Liver (tissue), 9 donors: ENCODE results near the gene RBFOX1. TPM values are rescaled to one million over a fixed set of nuclear protein-coding genes. Genes with fewer than 3 reads are reported as not detected.

Source experiments
- DNase-seq: peaks from one replicate; pipeline ENCODE4 v3.0.0-alpha.2; 2017; ENCODE audit warnings: low spot score
- H3K27ac ChIP-seq, 2 donors: one replicate each; pipeline ENCODE4 v1.7.0; 2013; ENCODE audit warnings: inconsistent platforms in 2 of 2, low read length in 2 of 2, control low read depth in 1 of 2, low read depth in 1 of 2, mild to moderate bottlenecking in 1 of 2
- H3K27me3 ChIP-seq, 4 donors: one replicate each; pipeline versions ENCODE4 v1.6.1 to v1.7.0; 2013; ENCODE audit warnings: low read length in 3 of 4, inconsistent platforms in 1 of 4, mild to moderate bottlenecking in 1 of 4, moderate library complexity in 1 of 4; ENCODE audit not compliant: control insufficient read depth in 4 of 4, insufficient read depth in 4 of 4
- H3K36me3 ChIP-seq, 4 donors: one replicate each; pipeline versions ENCODE4 v1.6.1 to v1.7.0; 2013; ENCODE audit warnings: low read length in 3 of 4, mild to moderate bottlenecking in 3 of 4, low read depth in 1 of 4, moderate library complexity in 1 of 4; ENCODE audit not compliant: control insufficient read depth in 4 of 4, insufficient read depth in 3 of 4
- H3K4me1 ChIP-seq, 4 donors: one replicate each; pipeline versions ENCODE4 v1.6.1 to v1.7.0; 2013; ENCODE audit warnings: low read length in 3 of 4, mild to moderate bottlenecking in 3 of 4, moderate library complexity in 1 of 4; ENCODE audit not compliant: control insufficient read depth in 4 of 4, insufficient read depth in 4 of 4
- H3K4me3 ChIP-seq, 3 donors: one replicate each; pipeline versions ENCODE4 v1.6.1 to v1.7.0; 2013; ENCODE audit warnings: low read length in 3 of 3, control low read depth in 1 of 3, low read depth in 1 of 3, mild to moderate bottlenecking in 1 of 3
- H3K9ac ChIP-seq, 2 donors: one replicate each; pipeline ENCODE4 v1.7.0; 2013; ENCODE audit warnings: low read length in 2 of 2, mild to moderate bottlenecking in 2 of 2, moderate library complexity in 2 of 2, control low read depth in 1 of 2, low read depth in 1 of 2
- H3K9me3 ChIP-seq, 4 donors: one replicate each; pipeline versions ENCODE4 v1.6.1 to v1.7.0; 2013; ENCODE audit warnings: low read length in 3 of 4; ENCODE audit not compliant: control insufficient read depth in 4 of 4
- CTCF ChIP-seq: fragments of 150-350 bp; IDR thresholded peaks from 2 replicates; pipeline ENCODE4 v1.5.1; 2017; ENCODE audit warnings: improper control_type of control experiment, low read depth, low read length; ENCODE audit not compliant: missing input control
- EGR1 ChIP-seq, 2 donors: IDR thresholded peaks; 2 replicates each; pipeline ENCODE4 v1.6.1; 2016 to 2018; ENCODE audit warnings: antibody characterized with exemption in 2 of 2, low read depth in 2 of 2
- FOXA1 ChIP-seq: IDR thresholded peaks from 2 replicates; pipeline ENCODE4 v1.6.1; 2016; ENCODE audit warnings: antibody characterized with exemption
- FOXA2 ChIP-seq: IDR thresholded peaks from 2 replicates; pipeline ENCODE4 v1.6.1; 2016; ENCODE audit warnings: antibody characterized with exemption
- GABPA ChIP-seq, 2 donors: IDR thresholded peaks in 1 of 2; conservative IDR thresholded peaks in 1 of 2; 2 replicates each; pipeline ENCODE4 v1.6.1; 2016; ENCODE audit warnings: antibody characterized with exemption in 2 of 2, mild to moderate bottlenecking in 1 of 2, moderate library complexity in 1 of 2
- HNF4A ChIP-seq, 2 donors: conservative IDR thresholded peaks; 2 replicates each; pipeline ENCODE4 v1.6.1; 2016; ENCODE audit warnings: antibody characterized with exemption in 2 of 2, mild to moderate bottlenecking in 2 of 2
- JUND ChIP-seq, 2 donors: IDR thresholded peaks; 2 replicates each; pipeline ENCODE4 v1.6.1; 2016; ENCODE audit warnings: antibody characterized with exemption in 2 of 2
- MAX ChIP-seq: IDR thresholded peaks from 2 replicates; pipeline ENCODE4 v1.6.1; 2016; ENCODE audit warnings: antibody characterized with exemption
- NR2F2 ChIP-seq: IDR thresholded peaks from 2 replicates; pipeline ENCODE4 v1.6.1; 2016; ENCODE audit warnings: antibody characterized with exemption
- RAD21 ChIP-seq, 2 donors: IDR thresholded peaks; 2 replicates each; pipeline ENCODE4 v1.6.1; 2016; ENCODE audit warnings: antibody characterized with exemption in 2 of 2, mild to moderate bottlenecking in 2 of 2
- TAF1 ChIP-seq: conservative IDR thresholded peaks from 2 replicates; pipeline ENCODE4 v1.6.1; 2016; ENCODE audit warnings: antibody characterized with exemption, mild to moderate bottlenecking
- WGBS: extraction: QIAGEN DNeasy Blood & Tissue Kit; methylation state at CpG from one replicate; pipeline ENCODE4 v1.1.7; 2013; 5-methylcytosine and 5-hydroxymethylcytosine counted together
- polyA plus RNA-seq, 2 donors: library from polyadenylated mRNA; stranded (reverse) in 1 of 2; unstranded in 1 of 2; fragments of 200-250 nt in 1 of 2; fragments of >200 nt in 1 of 2; fragmentation: Nextera tagmentation in 1 of 2; extraction: Ambion mirVana in 1 of 2; gene quantifications; one replicate each; pipeline versions ENCODE4 v1.2.1 to v1.2.3, GENCODE V29; 2013 to 2015
- total RNA-seq, 2 donors: library from RNA; depleted of rRNA; stranded (reverse); fragments of >200 nt; gene quantifications; one replicate each; pipeline ENCODE4 v1.2.3, GENCODE V29; 2014
- TF ChIP-seq, protein P1 (sequence below): IDR thresholded peaks from 2 replicates; pipeline ENCODE4 v1.6.1; 2016; ENCODE audit warnings: antibody characterized with exemption
- donor health status: healthy.
- donor health status: healthy.
- donor health status: healthy.
- donor health status: healthy.
- donor health status: healthy.

Gene RBFOX1
- total and polyA plus RNA-seq, 4 donors: not detected

GRCh38 chr16:7342598-7342997 is 10.0 kb downstream of the RBFOX1 start:
- H3K9ac ChIP-seq: no peak overlapping the region
- H3K9me3 ChIP-seq: no peaks in the 10 kb centered on the region
- 75% methylated on average over 4 of the region's 4 CpGs for WGBS
- peaks cover 0 to 5% (median 0%) of the 10 kb centered on the region in 4 donors for H3K27me3 ChIP-seq
- H3K27ac ChIP-seq: no peak overlapping the region
- no peak for TF ChIP-seq RAD21 (IDR thresholded peaks at IDR 0.05)
- no peak for TF ChIP-seq GABPA (IDR thresholded peaks at IDR 0.05 in 1 of 2, conservative IDR thresholded peaks at IDR 0.05 in 1 of 2)
- no peak for TF ChIP-seq FOXA2
- TF ChIP-seq EGR1 (IDR thresholded peaks at IDR 0.05; ENCODE audit: low read depth in 2 of 2): no peak
- no peak for TF ChIP-seq MAX
- TF ChIP-seq CTCF: no peak
- TF ChIP-seq FOXA1: no peak
- no peak for TF ChIP-seq JUND (IDR thresholded peaks at IDR 0.05)
- TF ChIP-seq TAF1: no peak
- TF ChIP-seq, protein P1, sequence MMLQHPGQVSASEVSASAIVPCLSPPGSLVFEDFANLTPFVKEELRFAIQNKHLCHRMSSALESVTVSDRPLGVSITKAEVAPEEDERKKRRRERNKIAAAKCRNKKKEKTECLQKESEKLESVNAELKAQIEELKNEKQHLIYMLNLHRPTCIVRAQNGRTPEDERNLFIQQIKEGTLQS: no peak
- TF ChIP-seq NR2F2: no peak
- H3K4me1 ChIP-seq: no peaks in the 10 kb centered on the region
- no peak overlapping the region for H3K4me3 ChIP-seq
- no peaks in the 10 kb centered on the region for H3K36me3 ChIP-seq
- DNase-seq: no peak

DNA sequence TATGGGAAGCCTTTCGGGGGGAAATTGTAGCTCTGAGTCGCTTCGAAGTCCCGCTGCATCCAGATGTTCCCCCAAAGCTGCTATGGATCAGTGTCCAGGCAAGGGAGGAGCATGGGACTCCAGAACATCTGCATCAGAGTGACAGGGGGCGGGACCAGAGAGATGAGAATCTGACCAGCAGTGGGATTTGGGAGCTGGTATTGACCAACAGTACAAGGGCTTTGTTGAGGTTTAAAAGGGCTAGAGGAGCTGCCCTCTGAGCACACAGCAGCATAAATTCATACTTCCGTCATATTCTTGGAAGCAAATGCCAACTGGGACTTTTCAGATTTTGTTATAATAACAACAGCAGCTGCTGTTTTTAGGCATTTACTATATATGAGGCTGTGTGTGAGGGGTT is 10.6 kb downstream of the RBFOX1 start:
- Histone ChIP-seq H3K27me3 (peaks cover 0 to 5% (median 0%) of the 10 kb centered on the region in 4 donors), H3K4me3 (no peak overlapping the region), H3K4me1 (no peaks in the 10 kb centered on the region), H3K9me3 (no peaks in the 10 kb centered on the region), H3K27ac (no peak overlapping the region), H3K9ac (no peak overlapping the region), H3K36me3 (no peaks in the 10 kb centered on the region)
- no peak for TF ChIP-seq JUND (IDR thresholded peaks at IDR 0.05)
- no peak for TF ChIP-seq MAX
- no peak for TF ChIP-seq TAF1
- TF ChIP-seq HNF4A (conservative IDR thresholded peaks at IDR 0.05): no peak
- no peak for TF ChIP-seq CTCF
- TF ChIP-seq RAD21 (IDR thresholded peaks at IDR 0.05): no peak
- 89% methylated on average over 6 of the region's 6 CpGs for WGBS
- DNase-seq: no peak
